NOMO-1 treated with dmso at 0.1 percent for 144 hours (cell line): Measurements from ENCODE around the gene ARMC9.
A peak's percentile ranks its signal among the peaks of the same experiment; 100 is the strongest.

Experiments
- DNase-seq: peaks from one replicate; lab custom pipeline; 2025; ENCODE audit not compliant: unreplicated experiment; lab: John Stamatoyannopoulos, UW

Gene ARMC9

GRCh38 chr2:231308631-231309428 lies 110.4 kb downstream of the ARMC9 start:
- DNase-seq = no peak

GRCh38 chr2:231312066-231312465 lies 113.6 kb downstream of the ARMC9 start:
- no peak for DNase-seq

GRCh38 chr2:231315896-231316295 lies 117.5 kb downstream of the ARMC9 start:
- peak; percentile 74 for DNase-seq

- no peak for DNase-seq
Measured at GRCh38 chr2:231317579-231317978, 119.1 kb downstream of the ARMC9 start.

- no peak for DNase-seq
Measured at GRCh38 chr2:231318436-231318835, 120.0 kb downstream of the ARMC9 start.

GRCh38 chr2:231318954-231319353 lies 120.5 kb downstream of the ARMC9 start:
- no peak for DNase-seq

- DNase-seq = no peak
Measured at GRCh38 chr2:231319867-231320266, 121.4 kb downstream of the ARMC9 start.

- peak; percentile 12 for DNase-seq
Measured at GRCh38 chr2:231321021-231321420, 122.6 kb downstream of the ARMC9 start.

GRCh38 chr2:231321556-231322334 lies 123.3 kb downstream of the ARMC9 start:
- peak; percentile 91 for DNase-seq

GRCh38 chr2:231323316-231323715 lies 124.9 kb downstream of the ARMC9 start:
- no peak for DNase-seq

- DNase-seq = no peak
Measured at GRCh38 chr2:231325826-231326225, 127.4 kb downstream of the ARMC9 start.

- DNase-seq = no peak
Measured at GRCh38 chr2:231326404-231326803, 128.0 kb downstream of the ARMC9 start.

- DNase-seq = no peak
Measured at GRCh38 chr2:231330311-231330710, 131.9 kb downstream of the ARMC9 start.

- no peak for DNase-seq
Measured at GRCh38 chr2:231331533-231331932, 133.1 kb downstream of the ARMC9 start.

GRCh38 chr2:231332388-231332787 lies 134.0 kb downstream of the ARMC9 start:
- DNase-seq = no peak

GRCh38 chr2:231332872-231333500 lies 134.6 kb downstream of the ARMC9 start:
- no peak for DNase-seq

- peak; percentile 60 for DNase-seq
Measured at GRCh38 chr2:231334179-231334930, 135.9 kb downstream of the ARMC9 start.

- DNase-seq = no peak
Measured at GRCh38 chr2:231334981-231335380, 136.6 kb downstream of the ARMC9 start.

- no peak for DNase-seq
Measured at GRCh38 chr2:231335591-231335990, 137.2 kb downstream of the ARMC9 start.

GRCh38 chr2:231336236-231336635 lies 137.8 kb downstream of the ARMC9 start:
- no peak for DNase-seq

- no peak for DNase-seq
Measured at GRCh38 chr2:231336700-231337099, 138.3 kb downstream of the ARMC9 start.
